Mammary epithelial cell (primary cell): ENCODE measurements around the gene E2F2.
"Not testable (repeated sequence)": the region's sequence is repeated elsewhere in the genome, so short reads cannot be mapped to it uniquely, and the experiment has no call there.

ENCODE experiments used
- CTCF ChIP-seq, 2 donors: IDR thresholded peaks in 1 of 2; conservative IDR thresholded peaks in 1 of 2; 2 replicates each; pipeline ENCODE4 v1.5.1; 2011 to 2012; ENCODE audit warnings: inconsistent platforms in 2 of 2, low read length in 2 of 2, mild to moderate bottlenecking in 2 of 2, control low read depth in 1 of 2, low read depth in 1 of 2; ENCODE audit not compliant: insufficient read depth in 1 of 2; ENCODE audit errors: extremely low read depth in 1 of 2
- EZH2 ChIP-seq: IDR thresholded peaks from 2 replicates; pipeline ENCODE4 v1.6.1; 2012; ENCODE audit warnings: low read length, inconsistent platforms, borderline replicate concordance

- TF ChIP-seq EZH2; CTCF (conservative IDR thresholded peaks at IDR 0.05 in 1 of 2, IDR thresholded peaks at IDR 0.05 in 1 of 2; ENCODE audit: extremely low read depth in 1 of 2, insufficient read depth in 1 of 2, low read depth in 1 of 2, low read length in 2 of 2): not testable (repeated sequence)
Observed at GRCh38 chr1:23542940-23543339, 11.9 kb upstream of the E2F2 start.
